Measurements from ENCODE around the gene ABL2.

- TF ChIP-seq ZNF121 (CRISPR knock-in tag; conservative IDR thresholded peaks at IDR 0.05) = no peak
- no peak for TF ChIP-seq NR0B1 (IDR thresholded peaks at IDR 0.05; ENCODE audit: partially characterized antibody)
- no peak for TF ChIP-seq ZBTB33 (CRISPR knock-in tag; IDR thresholded peaks at IDR 0.05)
- no peak for TF ChIP-seq FIP1L1 (IDR thresholded peaks at IDR 0.05; ENCODE audit: low read depth, low read length, poor library complexity, severe bottlenecking)
- TF ChIP-seq CEBPZ (IDR thresholded peaks at IDR 0.05; ENCODE audit: borderline replicate concordance, low read depth, low read length) = no peak
- no peak for TF ChIP-seq SIN3A (IDR thresholded peaks at IDR 0.05; ENCODE audit: borderline replicate concordance in 2 of 2, control insufficient read depth in 1 of 2, low read depth in 2 of 2, low read length in 2 of 2)
- TF ChIP-seq POLR2AphosphoS2 (IDR thresholded peaks at IDR 0.05; ENCODE audit: low read length) = no peak
- no peak for TF ChIP-seq CTCF (IDR thresholded peaks at IDR 0.05 in 2 of 3, conservative IDR thresholded peaks at IDR 0.05 in 1 of 3; ENCODE audit: insufficient read depth in 2 of 3, low read depth in 1 of 3, low read length in 3 of 3)
- no peak for TF ChIP-seq MECOM (CRISPR knock-in tag; IDR thresholded peaks at IDR 0.05)
- no peak for TF ChIP-seq ARID4B (CRISPR knock-in tag; IDR thresholded peaks at IDR 0.05)
Observed at GRCh38 chr1:179155615-179156014, 73.9 kb downstream of the ABL2 start.
